ENCODE data around the gene MICAL2.

- TF ChIP-seq POLR2AphosphoS5 (IDR thresholded peaks at IDR 0.05; ENCODE audit: borderline replicate concordance, low read depth, low read length) (no peak), EZH2 (IDR thresholded peaks at IDR 0.05) (no peak)
Observed at GRCh38 chr11:12276831-12277475, 166.6 kb downstream of the MICAL2 start.
